OCI-LY1 (cell line): ENCODE measurements around the gene GALR3.

Experiments used
- H2AFZ ChIP-seq: fragments of 200-600 bp; sonication (generic), shearing (Covaris generic); 2 replicates; pipeline ENCODE4 v1.6.0; 2014; ENCODE audit warnings: antibody characterized with exemption, mild to moderate bottlenecking, low read length
- H3F3A ChIP-seq: fragments of 200-600 bp; sonication (generic), shearing (Covaris generic); 2 replicates; pipeline ENCODE4 v1.6.0; 2014; ENCODE audit warnings: mild to moderate bottlenecking, antibody characterized with exemption, low read length, moderate library complexity; ENCODE audit not compliant: insufficient read depth
- H3K27ac ChIP-seq: fragments of 200-600 bp; sonication (generic); 2 replicates; pipeline ENCODE4 v1.5.1; 2014; ENCODE audit warnings: low read length, mixed run types, mild to moderate bottlenecking, low read depth; ENCODE audit not compliant: poor library complexity, severe bottlenecking
- H3K27me3 ChIP-seq: fragments of 200-600 bp; sonication (generic); 2 replicates; pipeline ENCODE4 v1.6.0; 2014; ENCODE audit warnings: antibody characterized with exemption, mild to moderate bottlenecking, low read length, moderate library complexity; ENCODE audit not compliant: insufficient read depth
- H3K36me3 ChIP-seq: fragments of 200-600 bp; sonication (generic); 2 replicates; pipeline ENCODE4 v1.6.1; 2014; ENCODE audit warnings: mild to moderate bottlenecking, antibody characterized with exemption, low read length, moderate library complexity, mixed read lengths; ENCODE audit not compliant: insufficient read depth
- H3K4me1 ChIP-seq: fragments of 200-600 bp; sonication (generic); 2 replicates; pipeline ENCODE4 v1.5.1; 2014; ENCODE audit warnings: mild to moderate bottlenecking, low read length, moderate library complexity; ENCODE audit not compliant: insufficient read depth, severe bottlenecking
- H3K4me2 ChIP-seq: fragments of 200-600 bp; sonication (generic), shearing (Covaris generic); 2 replicates; pipeline ENCODE4 v1.6.1; 2014; ENCODE audit warnings: low read length
- H3K4me3 ChIP-seq: fragments of 200-600 bp; sonication (generic); 2 replicates; pipeline ENCODE4 v1.5.1; 2014; ENCODE audit warnings: low read length, low read depth, mild to moderate bottlenecking, mixed read lengths; ENCODE audit not compliant: poor library complexity, severe bottlenecking
- H3K79me2 ChIP-seq: fragments of 200-600 bp; shearing (Covaris generic); 2 replicates; pipeline ENCODE4 v1.6.1; 2016; ENCODE audit warnings: mixed run types, low read length, mixed read lengths; ENCODE audit not compliant: insufficient read depth
- H3K9ac ChIP-seq: fragments of 200-600 bp; sonication (generic), shearing (Covaris generic); 2 replicates; pipeline ENCODE4 v1.6.1; 2014; ENCODE audit warnings: mild to moderate bottlenecking, low read length, mixed read lengths
- H3K9me2 ChIP-seq: fragments of 200-600 bp; sonication (generic), shearing (Covaris generic); 2 replicates; pipeline ENCODE4 v1.6.1; 2014; ENCODE audit warnings: low read depth, mild to moderate bottlenecking, low read length, mixed read lengths
- H3K9me3 ChIP-seq: fragments of 200-600 bp; shearing (Covaris generic); 2 replicates; pipeline ENCODE4 v1.6.1; 2014; ENCODE audit warnings: low read length, mixed read lengths
- H4K20me1 ChIP-seq: fragments of 200-600 bp; sonication (generic), shearing (Covaris generic); 2 replicates; pipeline ENCODE4 v1.6.0; 2016; ENCODE audit warnings: mild to moderate bottlenecking, low read length; ENCODE audit not compliant: insufficient read depth
- CTCF ChIP-seq: fragments of 200-600 bp; sonication (generic), shearing (Covaris generic); IDR thresholded peaks from 2 replicates; pipeline ENCODE4 v1.5.1; 2017; ENCODE audit warnings: mild to moderate bottlenecking, antibody characterized with exemption, low read length, moderate library complexity, mixed read lengths
- EZH2 ChIP-seq: fragments of 200-600 bp; sonication (generic), shearing (Covaris generic); IDR thresholded peaks from 2 replicates; pipeline ENCODE4 v1.8.0; 2017; ENCODE audit warnings: borderline replicate concordance, mixed run types, mild to moderate bottlenecking, antibody characterized with exemption, low read length, moderate library complexity, mixed read lengths

The GALR3 gene

GRCh38 chr22:37854946-37855345 is 31.8 kb downstream of the GALR3 start:
- Histone ChIP-seq H3K9ac (no peak overlapping the region), H3K79me2 (peaks cover 15% of the 10 kb centered on the region), H4K20me1 (no peaks in the 10 kb centered on the region)

DNA sequence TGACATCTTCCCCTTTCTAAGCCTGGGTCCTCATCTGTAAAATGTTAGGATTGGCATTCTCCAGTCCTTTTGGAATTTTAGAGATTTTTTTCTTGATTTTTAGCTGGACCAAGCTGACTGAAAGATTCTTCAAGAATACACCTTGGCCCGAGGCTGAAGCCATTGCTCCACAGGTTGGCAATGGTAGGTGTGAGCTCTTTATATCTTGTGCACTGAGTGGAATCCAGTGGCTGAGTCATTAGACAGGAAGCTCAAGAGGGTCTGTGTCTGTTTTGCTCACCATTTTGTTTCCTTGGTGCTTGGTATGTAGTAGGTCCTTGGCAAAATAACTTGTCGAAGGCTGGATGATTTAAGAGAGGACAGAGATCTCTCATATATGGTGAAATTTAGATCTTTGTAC is 32.3 kb downstream of the GALR3 start:
- Histone ChIP-seq H3K9me3 (no peaks in the 10 kb centered on the region), H3K9ac (no peak overlapping the region), H3K27me3 (no peaks in the 10 kb centered on the region), H3K36me3 (peaks cover 77% of the 10 kb centered on the region), H3K27ac (no peak overlapping the region), H3K9me2 (no peaks in the 10 kb centered on the region), H3K4me2 (no peak overlapping the region), H3F3A (no peaks in the 10 kb centered on the region), H4K20me1 (no peaks in the 10 kb centered on the region), H3K79me2 (peaks cover 9% of the 10 kb centered on the region), H3K4me1 (peaks cover 4% of the 10 kb centered on the region), H3K4me3 (no peak overlapping the region), H2AFZ (no peak overlapping the region)
- TF ChIP-seq EZH2: no peak
- no peak for TF ChIP-seq CTCF

More at GRCh38 chr22:37854946-37855345, 31.8 kb downstream of the GALR3 start:
- Histone ChIP-seq H3K4me2 (no peak overlapping the region), H3K27ac (no peak overlapping the region), H3K4me1 (peaks cover 9% of the 10 kb centered on the region), H3K4me3 (no peak overlapping the region), H3F3A (no peaks in the 10 kb centered on the region), H3K27me3 (no peaks in the 10 kb centered on the region), H3K9me2 (no peaks in the 10 kb centered on the region), H3K9me3 (no peaks in the 10 kb centered on the region), H2AFZ (no peak overlapping the region), H3K36me3 (peaks cover 73% of the 10 kb centered on the region)
- no peak for TF ChIP-seq EZH2
- TF ChIP-seq CTCF: no peak

DNA sequence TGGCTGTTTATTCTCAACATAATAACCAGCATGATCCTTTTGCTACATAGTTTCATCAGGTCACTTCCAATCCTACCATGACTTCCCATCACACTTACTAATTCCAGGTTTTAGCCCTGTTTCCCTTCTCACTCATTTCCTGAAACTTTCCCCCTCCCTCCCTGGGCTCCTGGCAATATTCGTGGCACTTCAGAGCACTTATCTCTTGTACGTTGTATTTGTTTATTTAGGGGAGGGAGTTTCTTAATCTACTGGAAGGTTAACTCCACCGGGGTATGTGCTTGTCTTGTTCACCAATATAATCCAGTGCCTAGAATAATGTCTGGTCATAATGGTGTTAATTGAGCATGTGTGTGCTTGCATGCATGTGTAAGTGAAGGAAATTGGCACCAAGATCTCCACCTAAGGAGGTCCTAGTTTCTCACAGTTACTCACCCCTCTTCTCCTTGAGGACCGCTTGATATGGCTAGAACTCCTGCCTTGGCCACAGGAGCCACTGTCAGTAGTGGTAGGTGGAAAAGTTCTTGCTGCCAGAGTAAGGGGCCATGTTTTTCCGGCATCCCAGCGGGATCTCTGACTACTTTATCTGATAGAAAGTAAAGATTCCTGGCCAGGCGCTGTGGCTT is 37.7 kb downstream of the GALR3 start:
- no peak overlapping the region for H2AFZ ChIP-seq
- H3K36me3 ChIP-seq: peaks cover 79% of the 10 kb centered on the region
- no peak overlapping the region for H3K27ac ChIP-seq
- H3K79me2 ChIP-seq: no peaks in the 10 kb centered on the region
- no peaks in the 10 kb centered on the region for H3K9me3 ChIP-seq
- no peak overlapping the region for H3K4me2 ChIP-seq
- no peaks in the 10 kb centered on the region for H3K27me3 ChIP-seq
- H3F3A ChIP-seq: 0 out of 2 replicates have a peak, but pooled peaks cover 7% of the 10 kb centered on the region
- no peaks in the 10 kb centered on the region for H4K20me1 ChIP-seq
- H3K4me3 ChIP-seq: no peak overlapping the region
- no peak overlapping the region for H3K9ac ChIP-seq
- TF ChIP-seq CTCF: no peak
- no peak for TF ChIP-seq EZH2
- no peaks in the 10 kb centered on the region for H3K4me1 ChIP-seq
- H3K9me2 ChIP-seq: no peaks in the 10 kb centered on the region
